HG03342 (cell line): ENCODE data around the gene BMPER.

Experiments used
- ATAC-seq: cut with Tn5 transposase; IDR thresholded peaks from one replicate; pipeline ENCODE4 v1.9.1; 2021; ENCODE audit warnings: mild to moderate bottlenecking, moderate library complexity; ENCODE audit not compliant: unreplicated experiment

The BMPER gene

DNA sequence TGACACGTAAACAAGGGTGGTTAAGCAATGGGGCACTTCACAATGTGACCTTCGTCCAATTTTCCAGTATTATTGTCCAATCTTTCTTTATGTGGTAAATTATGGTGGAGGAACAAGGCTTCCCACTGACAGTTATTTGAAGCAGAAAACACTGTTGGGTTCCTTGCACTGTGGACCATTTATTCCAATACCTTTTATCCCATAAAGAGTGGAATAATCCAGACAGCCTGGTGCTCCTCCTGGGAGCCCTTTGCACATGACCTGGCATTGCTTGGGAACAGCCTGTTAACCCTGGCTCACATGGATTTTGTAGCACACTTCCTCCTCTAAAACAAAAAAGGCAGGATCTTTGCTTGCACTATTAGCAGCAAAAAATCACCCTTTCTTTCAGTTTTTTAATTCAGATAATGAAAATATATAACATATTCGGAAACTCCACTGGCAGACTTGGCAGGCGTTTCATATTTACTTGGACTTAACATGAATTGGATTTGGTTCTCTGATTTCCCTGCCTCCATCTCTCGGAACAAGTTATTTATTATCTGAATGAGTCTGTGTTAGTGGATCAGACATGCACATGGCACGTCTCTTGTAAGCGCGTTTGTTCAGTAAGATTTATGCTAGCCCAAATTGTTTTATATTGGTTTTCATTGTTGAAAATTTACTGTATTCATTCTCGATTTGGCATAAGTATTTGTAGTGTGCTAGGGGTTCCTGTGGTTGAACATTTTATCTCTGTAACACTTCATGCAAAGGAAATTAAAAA is 59.3 kb downstream of the BMPER start:
- no peak for ATAC-seq

DNA sequence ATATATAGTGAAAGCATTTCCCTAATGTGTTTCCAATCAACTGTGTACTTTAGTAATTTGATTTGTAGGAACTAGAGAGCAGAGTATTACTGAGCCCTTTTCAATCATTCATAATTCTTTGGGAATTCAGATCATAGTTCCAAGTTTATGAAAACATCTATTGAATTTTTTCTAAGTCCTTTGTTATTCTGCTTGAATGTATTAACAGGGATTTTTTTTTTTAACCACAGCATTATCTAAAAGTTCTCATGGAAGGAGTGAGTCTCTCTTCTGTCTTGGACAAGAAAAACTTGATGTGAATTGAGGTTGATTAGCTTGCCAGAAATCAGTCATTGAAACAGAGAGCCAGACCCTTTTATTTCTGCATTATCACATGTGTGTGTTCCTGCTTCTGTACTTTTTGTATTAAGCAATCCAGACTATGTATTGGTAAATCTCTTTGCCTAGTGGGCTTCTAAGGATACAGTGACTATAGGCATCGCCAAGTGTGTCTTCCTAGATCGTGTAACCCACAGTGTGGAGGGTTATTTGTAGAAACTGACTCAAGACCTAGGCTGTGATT is 59.9 kb downstream of the BMPER start:
- ATAC-seq: no peak

DNA sequence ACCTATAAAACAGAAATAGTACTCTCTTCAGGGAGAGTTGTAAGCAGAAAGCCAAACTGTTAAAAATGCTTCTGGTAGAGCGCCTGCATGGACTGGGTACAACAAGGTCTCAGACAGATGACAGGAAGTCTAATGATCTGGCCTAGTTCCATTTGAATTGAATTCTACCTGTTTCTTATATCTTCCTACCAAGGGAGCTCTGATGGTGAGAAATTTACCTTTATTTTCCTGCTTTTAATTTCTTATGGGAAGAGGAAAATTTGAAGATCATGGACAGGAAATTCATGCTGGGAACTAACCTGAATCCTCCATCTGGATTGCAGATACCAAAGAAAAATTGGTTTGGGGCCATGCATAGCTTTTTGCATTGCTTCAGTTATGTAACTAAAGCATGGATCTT is 63.3 kb downstream of the BMPER start:
- ATAC-seq: no peak

DNA sequence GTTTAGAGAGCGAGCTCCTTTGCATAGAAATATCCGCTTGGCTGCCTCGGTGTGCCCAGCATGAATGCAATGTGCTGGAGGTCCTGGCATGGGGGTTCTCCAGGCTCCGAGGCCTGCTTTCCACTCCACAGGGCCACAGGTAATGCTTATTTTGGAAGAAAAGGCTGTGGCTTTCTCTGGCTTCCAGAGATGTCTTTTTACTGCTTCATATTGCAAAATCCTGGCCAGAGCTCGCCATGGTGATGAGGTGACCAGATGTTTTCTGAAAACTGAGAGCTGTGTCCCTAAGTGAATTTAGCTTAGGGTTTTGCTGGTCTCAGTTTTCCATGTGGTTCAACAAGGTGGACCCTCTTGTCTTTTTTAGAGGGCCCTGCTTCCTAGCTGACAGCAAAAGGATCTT is 65.2 kb downstream of the BMPER start:
- no peak for ATAC-seq

DNA sequence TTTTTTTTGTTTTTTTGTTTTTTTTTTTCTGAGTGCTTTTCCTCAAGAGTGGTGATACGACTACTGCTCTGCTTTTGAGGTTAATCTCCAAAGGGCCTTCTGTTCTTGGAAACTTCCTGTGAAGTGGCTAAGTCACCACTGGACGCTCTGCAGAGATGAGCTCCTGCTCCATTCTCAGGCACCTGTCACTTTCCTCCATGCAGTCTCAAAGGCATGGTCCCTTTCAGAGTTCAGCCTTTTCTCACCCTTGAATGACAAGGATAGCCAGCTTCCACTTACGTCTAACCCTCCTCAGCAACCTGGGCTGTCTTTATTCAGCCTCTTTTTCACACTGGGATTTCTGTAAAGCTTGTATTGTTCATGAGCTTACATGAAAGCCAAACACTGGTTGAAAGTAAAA is 65.8 kb downstream of the BMPER start:
- ATAC-seq: no peak

DNA sequence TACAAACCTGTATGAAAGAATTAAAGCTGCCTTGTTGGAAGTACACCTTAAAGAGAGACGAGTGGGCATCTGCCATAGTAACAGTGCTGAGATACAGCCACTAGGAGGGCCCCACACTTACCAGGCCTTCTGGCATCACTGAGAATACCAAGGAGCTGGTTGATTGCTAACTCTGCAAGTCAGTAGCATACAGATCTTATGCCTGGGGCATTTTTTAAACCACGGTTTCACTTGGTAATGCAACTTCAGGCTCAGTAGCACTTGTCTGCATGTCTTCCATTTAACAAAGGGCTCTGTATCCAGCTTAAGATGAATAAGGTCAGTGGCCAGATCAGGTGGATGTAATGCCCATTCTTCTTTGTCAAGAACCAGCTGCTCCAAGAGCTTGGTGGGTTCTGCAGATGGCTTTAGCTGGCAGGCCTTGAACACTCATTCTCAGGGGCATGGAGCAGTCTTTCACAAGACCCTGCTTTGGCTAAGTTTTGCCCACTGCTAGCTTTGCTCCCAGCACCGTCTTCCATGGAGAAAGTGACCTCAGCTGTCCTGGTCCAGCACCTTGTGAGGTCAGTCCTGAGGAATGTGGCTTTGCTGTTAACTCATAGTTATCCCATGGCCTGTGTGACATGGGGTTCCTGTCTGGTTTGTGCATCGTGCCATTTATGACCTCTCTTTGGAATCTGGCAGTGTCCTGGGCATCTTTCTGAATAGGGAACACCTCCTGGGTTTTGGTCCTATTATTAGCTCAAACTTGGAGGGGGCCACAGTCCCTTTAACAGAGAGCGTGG is 68.1 kb downstream of the BMPER start:
- no peak for ATAC-seq

DNA sequence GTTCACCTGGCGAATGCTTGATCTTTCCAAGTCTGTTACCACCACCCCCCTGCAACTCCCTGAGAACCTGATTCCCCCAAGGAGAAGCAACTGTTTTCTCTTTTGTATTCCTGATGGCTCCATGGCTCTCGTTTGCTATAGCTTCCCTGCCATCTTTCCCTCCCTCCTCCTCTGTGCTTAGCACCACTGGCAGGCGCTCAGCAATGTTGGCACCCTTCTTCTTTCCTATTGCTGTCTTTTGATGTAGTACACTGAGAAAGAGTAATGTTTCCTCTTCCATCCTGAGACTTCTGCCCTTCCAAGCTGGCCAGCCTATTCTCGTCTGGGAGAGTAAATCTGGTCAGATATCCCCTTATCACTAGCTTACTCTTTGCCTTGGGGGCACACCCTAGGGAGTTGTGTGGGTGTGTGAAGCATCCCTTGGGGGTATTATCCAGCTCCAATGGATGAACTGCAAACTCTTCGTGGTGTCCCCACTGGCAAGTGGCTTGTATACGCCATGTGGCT is 74.0 kb downstream of the BMPER start:
- ATAC-seq: no peak

DNA sequence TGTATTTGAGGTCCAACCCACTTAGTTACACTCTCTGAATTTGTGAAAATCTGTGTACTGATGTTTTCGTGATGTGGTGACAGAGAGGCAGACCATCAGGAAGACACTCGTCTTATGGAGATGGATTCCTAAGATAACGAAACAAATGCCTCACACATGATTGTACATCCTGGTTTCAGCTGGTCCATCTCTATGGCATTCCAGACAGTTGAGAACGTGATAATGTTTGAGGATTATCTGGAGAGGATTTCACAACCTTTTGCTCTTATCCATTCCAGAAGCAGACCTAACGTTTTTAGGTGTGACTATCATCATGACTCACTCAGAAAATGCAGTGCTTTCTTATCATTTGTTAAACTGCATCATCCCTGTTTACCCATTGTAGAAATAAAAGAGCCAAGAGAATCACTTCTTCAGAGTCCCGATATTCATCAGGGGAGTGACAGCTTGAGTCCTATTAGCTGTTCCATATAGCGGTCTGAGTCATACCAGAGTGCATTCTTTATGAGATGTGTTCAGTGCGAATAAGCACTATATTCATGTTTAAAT is 74.5 kb downstream of the BMPER start:
- no peak for ATAC-seq

DNA sequence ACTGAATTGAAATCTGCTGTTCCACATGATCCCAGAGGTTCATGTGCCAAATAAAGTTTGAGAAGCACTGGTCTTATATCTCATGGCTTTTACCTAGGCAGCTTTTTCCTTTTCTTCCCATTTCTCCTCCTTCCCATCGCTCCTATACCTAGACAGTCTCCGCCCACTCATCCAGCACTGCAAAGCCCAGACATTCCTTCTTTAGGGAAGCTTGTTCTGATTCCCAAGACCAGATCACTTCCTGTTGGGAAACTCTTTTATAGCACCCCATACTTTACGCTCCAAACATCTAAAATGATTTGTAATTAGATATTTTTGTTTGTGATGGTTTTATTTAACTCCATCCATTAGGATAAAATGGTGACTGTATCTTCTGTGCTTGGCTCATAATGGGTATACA is 75.9 kb downstream of the BMPER start:
- no peak for ATAC-seq

DNA sequence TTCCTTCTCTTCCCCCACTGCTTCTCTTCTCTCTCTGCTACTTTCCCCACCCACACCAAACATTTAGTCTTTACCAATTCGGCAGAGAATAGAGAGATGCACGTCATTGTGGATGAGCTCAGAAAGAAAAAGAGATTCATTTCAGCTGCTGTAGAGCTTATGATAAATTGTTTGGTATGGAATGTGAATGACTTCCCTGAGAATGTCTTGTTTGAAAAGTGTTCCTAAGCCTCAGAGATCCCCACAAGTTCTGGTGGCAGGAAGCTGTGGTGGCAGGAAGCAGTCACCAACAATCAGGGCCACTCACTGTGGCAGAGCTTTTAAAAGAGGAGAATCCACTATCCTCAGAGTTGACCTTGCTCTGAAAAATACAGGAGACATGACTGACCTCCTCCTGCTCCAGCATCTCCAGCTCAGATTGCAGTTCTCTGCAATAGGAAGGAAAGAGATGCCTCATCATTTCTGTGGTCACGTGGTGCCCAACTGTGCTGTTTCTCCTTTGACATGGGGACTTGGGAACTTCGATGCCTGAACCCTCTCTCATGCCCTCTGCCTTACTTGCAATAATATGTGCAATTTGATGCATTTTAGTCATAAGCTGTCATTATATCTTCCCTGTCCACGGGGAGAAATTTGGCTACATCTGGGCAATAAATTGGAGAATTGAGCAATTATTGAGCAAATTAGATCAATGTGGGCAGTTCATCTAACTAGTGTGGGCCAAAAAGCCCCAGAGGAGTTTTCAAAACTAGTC is 76.5 kb downstream of the BMPER start:
- ATAC-seq: no peak

DNA sequence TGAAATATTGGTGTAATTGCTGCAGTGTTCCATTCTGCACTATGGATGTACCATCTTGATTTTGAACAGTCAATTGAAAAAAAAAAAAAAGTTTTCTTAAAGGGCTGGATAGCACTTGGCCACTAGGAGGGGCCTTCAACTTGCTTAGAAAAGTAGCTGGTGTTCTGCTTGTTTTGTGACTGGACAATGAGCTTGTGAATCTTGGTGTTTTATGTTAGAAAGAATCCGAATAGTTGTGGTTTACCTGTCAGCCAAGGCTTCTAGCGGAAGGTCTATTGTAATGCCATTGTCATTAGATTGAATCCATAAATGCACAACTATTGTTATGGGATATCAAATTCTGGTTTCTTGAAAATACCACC is 77.1 kb downstream of the BMPER start:
- no peak for ATAC-seq

DNA sequence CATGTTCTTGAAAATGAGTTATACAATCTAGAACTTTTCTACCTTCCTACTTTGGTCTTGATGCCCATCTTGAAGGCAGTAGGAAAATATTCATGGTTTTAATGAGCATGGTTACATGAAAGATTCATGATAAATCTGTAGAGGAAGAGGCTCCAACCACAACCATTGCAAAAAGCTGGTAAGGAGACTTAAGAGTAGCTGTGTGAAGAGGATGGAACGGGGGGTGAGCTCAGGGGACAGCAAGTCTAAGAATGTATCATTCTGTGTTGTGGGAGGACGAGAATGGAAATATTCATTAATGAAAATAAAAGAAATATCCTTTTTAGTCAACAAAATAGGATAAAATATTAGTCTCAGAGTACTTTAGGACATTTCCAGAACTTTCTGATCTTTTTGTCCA is 81.1 kb downstream of the BMPER start:
- ATAC-seq: no peak

DNA sequence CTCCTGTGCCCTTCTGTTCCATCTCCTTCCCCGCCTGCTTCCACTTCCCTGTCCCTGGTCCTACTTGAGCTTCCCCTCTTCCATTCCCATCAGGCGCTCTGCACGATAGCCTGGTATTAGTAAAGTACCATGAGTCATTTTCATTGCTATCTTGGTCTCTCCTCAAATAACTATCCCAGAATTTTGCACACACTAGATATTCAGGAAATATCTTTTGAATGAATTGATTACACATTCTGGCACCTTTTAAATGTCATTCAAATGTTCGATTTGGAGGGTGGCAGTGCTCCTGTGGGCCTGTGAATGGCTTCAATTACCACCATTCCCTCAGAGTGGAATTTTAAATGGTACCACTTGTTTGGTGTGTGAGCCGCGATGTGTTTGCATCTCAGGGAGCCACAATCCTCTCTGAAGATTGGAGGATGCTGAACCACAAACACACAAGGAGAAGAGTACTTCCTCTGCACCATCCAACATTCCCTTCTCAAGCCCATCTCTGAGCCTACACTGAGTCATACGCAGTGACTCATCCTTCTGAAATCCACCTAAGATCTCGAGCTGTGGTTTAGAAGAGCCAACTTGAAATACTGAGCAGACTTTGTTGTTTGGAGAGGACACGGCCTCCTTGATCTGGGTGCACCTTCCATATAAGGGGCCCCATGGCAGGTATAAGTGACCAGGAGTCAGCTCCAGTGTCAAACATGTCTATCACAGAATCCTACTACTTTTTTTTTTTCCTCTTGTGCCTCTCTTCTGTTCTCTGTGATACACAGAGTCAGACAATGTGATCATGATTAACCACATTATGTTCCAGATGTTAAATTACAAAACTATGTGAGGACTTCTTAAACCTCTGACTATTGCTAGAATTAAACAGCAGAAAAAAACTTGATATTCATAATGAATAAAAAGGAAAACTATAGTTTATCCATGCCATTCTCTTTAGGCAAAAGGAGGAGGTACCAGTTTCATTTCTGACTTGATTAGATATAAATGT is 81.9 kb downstream of the BMPER start:
- ATAC-seq: no peak

DNA sequence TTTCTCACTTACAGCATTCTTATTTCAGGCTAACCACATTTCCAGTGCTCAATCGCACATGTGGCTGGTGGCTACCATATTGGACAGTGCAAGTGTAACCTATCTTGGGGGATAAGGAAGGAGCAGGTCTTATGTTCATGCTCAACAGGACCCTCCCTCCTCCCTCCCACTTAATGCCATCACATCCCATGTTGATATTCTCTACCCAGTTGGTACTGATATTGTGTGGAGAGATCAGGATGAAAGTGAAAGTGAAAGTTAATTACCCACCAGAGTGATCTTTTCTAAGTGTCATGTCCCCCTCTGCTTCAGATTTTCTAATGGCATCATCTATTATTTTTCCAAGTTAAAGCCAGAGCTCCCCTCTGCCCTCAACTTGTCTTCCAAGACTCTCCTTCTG is 91.6 kb downstream of the BMPER start:
- no peak for ATAC-seq

DNA sequence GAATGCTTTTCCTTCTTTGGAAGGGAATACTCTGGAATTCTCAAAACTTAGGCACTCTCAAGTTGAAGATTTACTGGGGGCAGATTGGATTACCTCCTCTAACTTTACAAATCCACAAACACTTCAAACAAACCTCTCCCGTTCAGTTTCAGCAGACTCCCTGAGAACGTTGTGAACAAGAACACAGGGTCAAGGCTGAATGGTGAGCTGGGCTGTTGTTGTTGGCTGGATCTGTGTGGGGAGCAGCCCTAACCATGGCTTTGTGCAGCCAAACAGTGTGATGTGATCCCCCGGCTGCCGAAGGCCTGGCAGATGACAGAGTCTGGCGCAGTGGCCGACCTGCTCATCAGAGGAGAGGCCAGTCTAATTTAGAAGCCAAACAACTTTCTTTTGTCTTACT is 93.1 kb downstream of the BMPER start:
- no peak for ATAC-seq

DNA sequence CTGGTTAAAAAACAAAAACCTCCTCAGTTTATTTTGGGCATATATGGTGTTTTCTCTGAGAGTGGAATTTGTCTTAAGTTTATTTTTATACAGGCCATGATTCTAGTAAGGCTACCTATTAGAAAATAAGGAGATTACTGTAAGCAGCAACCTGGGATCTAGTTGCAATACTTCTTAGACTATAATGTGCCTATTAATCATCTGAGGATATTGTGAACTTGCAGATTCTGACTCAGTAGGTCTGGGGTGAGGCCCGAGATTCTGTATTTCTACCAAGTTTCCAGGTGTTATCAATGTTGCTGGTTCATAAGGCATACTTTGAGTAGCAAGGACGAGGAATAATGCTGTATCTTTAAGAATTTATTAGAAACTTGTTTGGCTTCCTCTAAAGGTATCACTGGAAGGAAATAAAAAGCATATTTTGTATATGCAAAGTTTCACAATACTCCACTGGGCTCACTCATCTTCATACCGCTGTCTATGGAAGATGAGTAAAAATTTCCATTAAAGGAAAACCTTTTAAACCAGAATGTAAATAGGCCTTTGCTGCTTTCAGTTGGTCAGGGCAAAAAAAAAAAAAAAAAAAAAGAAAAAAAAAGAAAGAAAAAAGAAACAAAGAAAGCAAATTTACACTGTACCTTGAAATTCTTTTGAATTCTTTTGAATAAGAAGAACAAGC is 105.8 kb downstream of the BMPER start:
- ATAC-seq: no peak

DNA sequence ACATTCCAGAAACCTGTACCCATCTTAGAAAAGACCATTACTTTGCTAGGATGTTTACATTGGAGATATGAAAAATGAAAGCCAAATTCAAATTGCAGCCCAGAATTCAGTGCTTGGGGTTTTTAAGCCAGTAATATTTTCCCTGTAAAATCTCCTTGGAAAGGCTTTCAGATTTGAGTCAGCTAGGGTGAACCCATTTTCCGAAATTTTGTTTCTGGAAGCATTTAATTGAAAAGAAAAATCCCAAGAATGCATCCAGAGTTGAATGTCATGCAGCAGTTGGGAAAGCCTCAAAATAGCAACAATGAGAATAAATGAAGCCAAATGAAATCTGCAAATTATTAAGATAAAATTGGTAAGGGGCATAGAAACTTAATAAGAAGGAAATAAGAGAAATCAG is 106.4 kb downstream of the BMPER start:
- no peak for ATAC-seq

DNA sequence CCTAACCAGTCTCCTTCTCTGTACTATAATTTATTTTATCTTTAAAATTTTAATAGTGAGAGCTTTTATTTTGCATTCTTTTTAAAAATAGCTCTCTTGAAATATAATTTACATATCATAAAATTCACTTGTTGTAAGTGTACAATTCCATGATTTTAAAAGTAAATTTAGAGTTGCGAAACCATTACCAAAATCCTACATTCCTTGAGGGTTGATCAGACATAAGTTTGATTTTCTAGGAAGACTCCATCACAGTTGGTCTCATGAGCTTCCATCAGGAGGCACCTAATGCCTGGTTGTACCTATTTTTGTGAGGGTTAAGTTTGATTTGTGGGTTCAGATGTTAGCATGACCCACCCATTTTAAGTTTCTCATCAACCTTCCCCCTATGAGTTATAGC is 108.1 kb downstream of the BMPER start:
- no peak for ATAC-seq

DNA sequence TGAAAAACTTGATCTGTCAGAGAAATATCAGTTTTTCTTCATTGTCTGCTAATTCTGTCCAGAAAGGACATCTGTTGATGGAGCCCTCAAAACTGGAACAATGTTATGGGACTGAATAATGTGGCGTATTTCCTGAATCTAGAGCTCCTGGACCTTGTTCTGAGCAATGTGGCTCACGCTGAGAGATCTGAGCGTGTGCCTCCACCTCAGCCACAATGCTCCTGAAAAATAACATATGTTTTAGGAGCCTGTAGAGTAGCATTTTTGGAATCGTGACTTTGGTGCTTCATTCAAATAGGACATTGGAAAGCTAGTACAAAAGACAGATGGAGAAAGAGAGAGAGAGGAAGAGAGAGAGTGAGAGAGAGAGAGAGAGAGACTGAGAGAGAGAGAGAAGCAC is 110.3 kb downstream of the BMPER start:
- ATAC-seq: no peak
